Measurements from ENCODE around the gene CCDC160.

DNA sequence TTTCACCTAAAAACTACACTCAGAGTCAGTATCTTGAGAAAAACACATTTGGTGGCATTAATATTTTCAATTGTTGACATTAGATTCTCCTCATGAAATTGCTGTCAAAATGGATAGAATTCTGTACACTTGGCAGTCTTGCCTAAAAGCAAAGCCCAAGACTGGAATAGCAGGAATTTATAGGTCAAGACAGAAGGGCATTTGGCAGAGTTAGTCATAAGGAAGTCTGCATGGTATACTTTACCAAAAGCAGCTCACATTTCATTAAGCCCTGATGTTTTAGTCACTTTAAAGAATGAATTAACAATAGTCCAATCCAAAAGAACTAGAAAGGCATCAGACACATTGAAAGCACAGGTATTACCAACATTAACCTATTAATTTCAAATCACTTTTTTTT lies 7.1 kb downstream of the CCDC160 start:
- TF ChIP-seq, protein P1, sequence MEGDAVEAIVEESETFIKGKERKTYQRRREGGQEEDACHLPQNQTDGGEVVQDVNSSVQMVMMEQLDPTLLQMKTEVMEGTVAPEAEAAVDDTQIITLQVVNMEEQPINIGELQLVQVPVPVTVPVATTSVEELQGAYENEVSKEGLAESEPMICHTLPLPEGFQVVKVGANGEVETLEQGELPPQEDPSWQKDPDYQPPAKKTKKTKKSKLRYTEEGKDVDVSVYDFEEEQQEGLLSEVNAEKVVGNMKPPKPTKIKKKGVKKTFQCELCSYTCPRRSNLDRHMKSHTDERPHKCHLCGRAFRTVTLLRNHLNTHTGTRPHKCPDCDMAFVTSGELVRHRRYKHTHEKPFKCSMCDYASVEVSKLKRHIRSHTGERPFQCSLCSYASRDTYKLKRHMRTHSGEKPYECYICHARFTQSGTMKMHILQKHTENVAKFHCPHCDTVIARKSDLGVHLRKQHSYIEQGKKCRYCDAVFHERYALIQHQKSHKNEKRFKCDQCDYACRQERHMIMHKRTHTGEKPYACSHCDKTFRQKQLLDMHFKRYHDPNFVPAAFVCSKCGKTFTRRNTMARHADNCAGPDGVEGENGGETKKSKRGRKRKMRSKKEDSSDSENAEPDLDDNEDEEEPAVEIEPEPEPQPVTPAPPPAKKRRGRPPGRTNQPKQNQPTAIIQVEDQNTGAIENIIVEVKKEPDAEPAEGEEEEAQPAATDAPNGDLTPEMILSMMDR (IDR thresholded peaks at IDR 0.05), result no peak
- TF ChIP-seq POLR2A (IDR thresholded peaks at IDR 0.05), result no peak

Measured in uterus (tissue), 2 donors.